GM19328 (cell line): Measurements from ENCODE around the gene LRRC75A.
"Not testable (repeated sequence)": the region's sequence is repeated elsewhere in the genome, so short reads cannot be mapped to it uniquely, and the experiment has no call there.

Source experiments
- ATAC-seq: cut with Tn5 transposase; IDR thresholded peaks from one replicate; pipeline ENCODE4 v1.9.1; 2021; ENCODE audit warnings: mild to moderate bottlenecking, moderate library complexity; ENCODE audit not compliant: unreplicated experiment

LRRC75A gene

DNA sequence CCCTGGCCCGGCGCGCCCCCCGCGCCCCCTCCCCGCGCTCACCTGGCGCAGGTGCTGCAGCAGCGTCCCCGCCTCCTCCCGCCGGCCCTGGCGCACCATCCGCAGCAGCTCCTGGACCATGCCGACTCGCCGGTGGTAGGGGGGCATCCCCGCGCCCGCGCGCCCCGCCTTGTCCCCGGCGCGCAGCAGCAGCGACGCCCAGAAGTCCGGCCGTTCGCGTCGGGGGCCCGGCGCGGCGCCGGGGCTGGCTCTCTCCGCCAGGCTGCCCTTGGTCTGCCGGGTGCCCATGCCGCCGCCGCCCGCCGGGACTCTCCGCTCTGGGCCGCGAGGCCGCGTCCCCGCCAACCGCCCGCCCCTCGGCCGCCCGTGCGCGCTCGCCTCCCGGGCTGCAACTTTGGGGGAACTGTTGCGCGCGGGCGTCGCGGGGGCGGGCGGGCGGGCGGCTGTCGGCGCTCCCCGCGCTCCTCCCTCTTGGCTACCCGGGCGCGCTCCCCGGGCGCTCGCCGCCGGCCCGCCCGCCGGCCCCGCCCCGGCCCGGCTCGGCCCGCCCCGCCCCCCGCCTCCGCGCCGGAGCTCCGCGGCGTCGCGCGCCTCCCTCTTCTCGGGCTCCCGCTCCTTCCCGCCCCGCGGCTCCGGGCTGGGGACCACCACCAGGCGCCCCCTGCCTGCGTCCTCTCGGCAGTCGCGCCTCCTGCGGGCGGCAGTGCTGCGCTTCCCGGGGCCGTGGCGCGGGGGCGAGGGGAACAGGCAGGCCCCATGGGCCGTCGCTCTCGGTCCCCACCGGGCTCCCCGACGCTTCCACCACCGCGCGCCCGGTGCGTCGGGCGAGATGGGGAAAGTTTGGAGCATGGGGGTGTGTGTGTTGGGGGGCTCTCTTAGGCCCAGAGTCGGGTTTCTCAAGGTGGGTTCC lies at the start of gene LRRC75A:
Gene LRRC75A, minus strand, starts transcription at position 491 of the 910 bp plus-strand sequence. Its CDS starts 203 bp downstream, at position 288.
- no peak for ATAC-seq

DNA sequence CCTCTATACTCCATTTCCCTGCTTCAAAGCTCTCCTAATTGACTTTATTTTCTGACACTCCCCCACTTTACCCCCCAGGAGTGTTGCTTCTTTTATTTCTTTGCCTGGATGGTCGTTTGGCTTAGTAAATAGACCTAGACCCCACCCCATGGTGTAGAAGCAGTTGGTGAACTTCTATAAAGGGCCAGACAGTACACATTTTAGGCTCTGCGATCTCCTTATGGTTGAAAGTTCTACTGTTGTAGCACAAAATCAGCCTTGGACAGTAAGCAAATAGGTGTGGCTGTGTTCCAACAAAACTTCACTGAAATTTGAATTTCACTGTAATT lies 45.1 kb upstream of the LRRC75A start:
- no peak for ATAC-seq

DNA sequence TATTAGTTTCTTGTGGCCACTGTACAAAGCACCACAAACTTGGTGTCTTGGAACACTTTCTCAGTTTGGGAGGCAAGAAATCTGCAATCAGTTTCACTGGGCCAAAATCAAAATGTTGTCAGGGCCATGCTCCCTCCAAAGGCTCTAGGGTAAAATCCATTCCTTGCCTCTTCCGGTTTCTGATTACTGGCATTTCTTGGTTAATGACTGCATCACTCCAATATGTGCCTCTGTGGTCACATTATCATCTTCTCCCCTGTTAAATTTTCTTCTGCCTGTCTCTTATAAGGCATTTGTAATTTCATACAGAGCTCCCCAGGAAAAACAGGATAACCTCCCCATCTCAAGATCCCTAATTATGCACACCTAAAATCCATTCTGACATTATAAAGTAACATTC lies 42.2 kb upstream of the LRRC75A start:
- no peak for ATAC-seq

GRCh38 chr17:16529906-16530305 lies 37.9 kb upstream of the LRRC75A start:
- ATAC-seq, result no peak

- ATAC-seq, result no peak
Measured at GRCh38 chr17:16527298-16527697, 35.3 kb upstream of the LRRC75A start.

DNA sequence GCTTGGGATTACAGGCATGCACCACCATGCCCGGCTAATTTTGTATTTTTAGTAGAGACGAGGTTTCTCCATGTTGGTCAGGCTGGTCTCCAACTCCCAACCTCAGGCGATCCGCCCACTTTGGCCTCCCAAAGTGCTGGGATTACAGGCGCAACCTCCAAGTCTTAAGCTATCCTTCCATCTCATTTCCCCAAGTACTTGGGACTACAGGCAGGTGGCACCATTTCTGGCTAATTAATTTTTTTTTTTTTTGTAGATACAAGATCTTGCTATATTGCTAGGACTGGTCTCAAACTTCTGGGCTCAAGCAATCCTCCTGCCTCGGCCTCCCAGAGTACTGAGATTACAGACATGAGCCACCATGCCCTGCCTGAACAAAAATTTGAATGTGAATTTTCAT lies 33.6 kb upstream of the LRRC75A start:
- not testable (repeated sequence) for ATAC-seq

GRCh38 chr17:16521070-16521727 lies 29.2 kb upstream of the LRRC75A start:
- no peak for ATAC-seq

GRCh38 chr17:16519021-16519420 lies 27.0 kb upstream of the LRRC75A start:
- no peak for ATAC-seq

GRCh38 chr17:16517477-16517876 lies 25.5 kb upstream of the LRRC75A start:
- no peak for ATAC-seq

DNA sequence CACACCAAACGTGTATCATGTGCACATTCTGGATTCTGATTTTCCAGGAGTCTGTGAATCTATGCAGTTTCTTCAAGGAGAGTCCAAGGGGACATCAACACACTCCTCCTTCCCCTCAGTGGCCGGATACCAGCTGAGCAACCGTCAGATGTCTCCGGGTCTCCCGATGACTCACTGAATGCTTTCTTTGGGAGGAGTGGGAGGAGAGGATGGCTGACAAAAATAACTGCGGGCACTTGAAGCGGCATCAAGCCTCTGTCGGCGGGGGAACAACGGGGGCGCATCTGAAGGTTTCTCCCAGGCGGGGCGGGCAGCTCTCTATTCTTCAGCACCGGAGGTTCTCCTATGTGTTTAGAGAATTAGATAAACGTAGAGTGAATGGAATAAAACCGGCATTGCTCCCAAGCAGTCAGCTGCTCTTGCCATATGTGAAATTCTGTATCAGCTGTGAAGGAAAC lies 24.6 kb upstream of the LRRC75A start:
- ATAC-seq, result no peak

GRCh38 chr17:16515933-16516332 lies 23.9 kb upstream of the LRRC75A start:
- ATAC-seq, result no peak

DNA sequence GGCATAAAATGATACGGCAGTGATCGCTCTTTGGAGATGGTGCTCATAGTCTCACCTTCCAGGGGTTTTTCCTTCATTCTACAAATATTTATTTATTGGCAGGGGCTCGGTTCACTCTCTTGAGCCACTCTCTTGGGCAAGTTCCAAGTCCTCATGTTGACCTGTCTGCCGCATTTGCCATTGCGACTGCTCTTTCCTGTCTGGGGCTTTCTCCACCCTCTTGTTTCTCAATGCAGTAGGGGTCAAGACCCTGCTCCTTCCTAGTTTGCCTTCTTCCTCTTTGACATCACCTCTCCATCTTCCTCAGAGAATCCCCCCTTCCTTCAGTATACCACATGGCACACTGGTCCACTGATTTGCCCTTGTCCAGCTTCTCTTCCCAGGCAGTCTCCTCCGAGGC lies 21.9 kb upstream of the LRRC75A start:
- no peak for ATAC-seq

- no peak for ATAC-seq
Measured at GRCh38 chr17:16512011-16512410, 20.0 kb upstream of the LRRC75A start.

- ATAC-seq, result no peak
Measured at GRCh38 chr17:16511593-16511992, 19.6 kb upstream of the LRRC75A start.

DNA sequence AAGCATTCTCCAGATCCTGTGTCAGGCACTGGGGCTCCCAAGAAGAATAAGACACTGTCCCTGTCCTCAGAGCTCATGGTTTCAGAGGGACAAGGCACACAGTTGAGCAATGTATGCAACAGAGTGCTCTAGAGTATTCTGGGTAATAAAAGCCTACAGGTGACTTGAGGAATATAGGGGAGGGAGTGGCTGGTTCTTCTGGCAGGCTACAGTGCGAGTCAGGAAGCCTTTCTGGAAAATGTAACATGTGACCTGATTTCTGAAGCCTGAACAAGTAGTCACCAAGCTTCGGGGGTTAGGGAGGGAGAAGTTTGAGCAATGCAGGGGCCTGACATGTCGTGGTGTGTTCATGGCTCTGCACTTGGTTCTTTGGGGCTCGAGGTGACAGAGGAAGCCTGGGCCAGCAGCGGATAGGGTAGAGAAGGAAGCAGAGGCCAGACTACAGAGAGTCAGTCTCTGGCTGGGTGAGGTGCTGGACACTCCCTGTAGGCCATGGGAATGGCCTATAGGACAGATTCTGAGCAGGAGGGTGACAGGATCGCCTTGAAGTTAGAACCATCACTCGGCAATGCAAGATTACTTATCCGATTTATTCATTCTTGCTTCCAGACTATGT lies 16.0 kb upstream of the LRRC75A start:
- no peak for ATAC-seq

DNA sequence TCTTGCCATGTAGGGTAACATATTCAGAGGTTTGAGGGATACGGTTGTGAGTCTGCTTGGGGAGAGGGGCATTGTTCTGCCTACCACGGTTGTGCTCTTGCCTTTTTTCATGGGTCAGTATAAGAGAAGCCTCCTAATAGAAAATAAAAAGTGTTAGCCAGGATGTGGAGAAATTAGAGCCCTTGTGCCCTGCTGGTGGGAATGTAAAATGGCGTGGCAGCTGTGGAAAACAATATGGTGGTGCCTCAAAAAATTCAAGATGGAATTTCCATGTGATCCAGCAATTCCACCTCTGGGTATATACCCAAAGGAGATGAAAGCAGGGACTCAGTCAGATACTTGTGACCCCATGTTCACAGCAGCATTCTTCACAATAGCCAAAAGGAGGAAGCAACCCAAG lies 14.2 kb upstream of the LRRC75A start:
- ATAC-seq, result no peak

DNA sequence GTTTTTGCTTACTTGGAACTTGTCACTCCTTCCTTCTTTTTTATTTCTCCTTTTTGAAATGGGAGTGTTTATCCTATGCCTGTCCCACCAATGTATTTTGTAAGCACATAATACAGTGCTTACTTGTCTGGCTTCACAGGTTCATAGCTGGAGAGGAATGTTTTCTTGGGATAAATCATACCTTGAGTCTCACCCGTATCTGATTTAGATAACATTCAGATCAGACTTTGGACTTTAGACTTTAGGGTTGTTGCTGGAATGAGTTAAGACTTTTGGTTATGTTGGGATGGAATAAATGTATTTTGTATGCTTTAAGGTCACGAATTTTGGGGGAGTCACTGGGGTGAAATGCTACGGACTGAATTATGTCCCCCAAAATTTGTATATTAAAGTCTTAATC lies 13.0 kb upstream of the LRRC75A start:
- no peak for ATAC-seq

DNA sequence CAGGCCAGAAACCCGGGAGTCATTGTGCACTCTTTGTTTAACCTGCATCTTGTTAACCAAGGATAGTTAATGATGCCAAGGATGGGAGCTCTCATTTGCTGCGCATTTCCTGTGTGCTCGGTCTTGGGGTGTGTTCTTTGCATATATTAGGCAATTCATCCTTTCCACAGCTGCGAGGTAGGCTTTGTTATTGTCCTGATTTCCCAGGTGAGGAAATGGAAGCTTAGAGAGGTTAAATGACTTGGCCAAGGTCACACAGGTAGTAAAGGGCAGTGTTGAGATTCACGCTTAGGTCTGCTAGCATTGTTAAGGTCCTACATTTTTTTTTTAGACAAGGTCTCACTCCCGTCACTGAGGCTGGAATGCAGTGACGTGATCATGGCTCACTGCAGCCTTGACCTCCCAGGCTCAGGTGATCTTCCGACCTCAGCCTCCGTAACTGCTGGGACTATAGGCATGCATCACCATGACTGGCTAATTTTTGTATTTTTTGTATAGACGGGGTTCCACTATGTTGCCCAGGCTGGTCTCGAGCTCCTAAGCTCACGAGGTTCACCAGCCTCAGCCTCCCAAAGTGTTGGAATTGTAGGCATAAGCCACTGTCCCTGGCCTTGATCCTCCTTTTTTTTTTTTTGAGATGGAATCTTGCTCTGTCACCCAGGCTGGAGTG lies 5.0 kb upstream of the LRRC75A start:
- ATAC-seq, result no peak

DNA sequence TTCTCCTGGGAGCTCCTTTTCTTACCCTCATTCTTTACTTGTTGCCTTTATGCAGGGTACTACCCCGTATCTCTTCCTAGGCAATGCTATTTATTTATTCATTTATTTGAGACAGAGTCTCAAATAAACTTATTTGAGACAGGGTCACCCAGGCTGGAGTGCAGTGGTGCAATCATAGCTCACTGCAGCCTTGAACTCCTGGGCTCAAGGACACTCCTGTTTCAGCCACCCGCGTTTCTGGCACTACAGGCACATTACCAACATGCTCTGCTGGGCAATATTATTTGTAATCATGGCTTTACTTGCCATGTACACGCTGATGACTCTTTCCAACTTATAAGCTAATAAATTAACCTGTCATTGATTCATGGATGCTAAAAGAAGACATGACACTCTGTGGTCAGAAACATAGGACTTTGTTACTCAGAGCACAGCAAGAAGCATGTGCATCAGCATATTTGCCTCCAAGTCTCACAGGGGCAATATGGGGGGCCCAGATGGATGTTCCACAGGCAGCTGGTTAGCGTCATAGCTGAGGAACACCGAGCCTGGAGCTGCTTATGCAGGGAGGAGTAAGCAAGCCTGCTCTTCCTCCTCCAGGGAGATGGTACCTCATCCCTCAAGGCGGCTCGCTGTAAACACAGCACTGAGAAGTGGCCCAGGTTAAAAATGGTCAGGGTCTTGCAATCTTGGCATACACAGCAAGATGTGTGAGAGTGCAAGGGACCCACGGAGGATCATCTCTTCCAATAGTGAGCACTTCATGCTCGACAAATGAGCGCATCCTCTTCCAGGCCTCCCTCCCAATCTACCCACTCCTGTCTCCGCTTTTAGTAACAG lies 4.2 kb upstream of the LRRC75A start:
- no peak for ATAC-seq

GRCh38 chr17:16495561-16495960 lies 3.6 kb upstream of the LRRC75A start:
- ATAC-seq, result no peak
